COLO668 (cell line): ENCODE measurements around the gene SBK1.
A peak's percentile ranks its signal among the peaks of the same experiment; 100 is the strongest.
"Not testable (repeated sequence)": the region's sequence is repeated elsewhere in the genome, so short reads cannot be mapped to it uniquely, and the experiment has no call there.

ENCODE experiments used
- DNase-seq: peaks from one replicate; lab custom pipeline; 2025; ENCODE audit not compliant: unreplicated experiment; lab: John Stamatoyannopoulos, UW

Gene SBK1

DNA sequence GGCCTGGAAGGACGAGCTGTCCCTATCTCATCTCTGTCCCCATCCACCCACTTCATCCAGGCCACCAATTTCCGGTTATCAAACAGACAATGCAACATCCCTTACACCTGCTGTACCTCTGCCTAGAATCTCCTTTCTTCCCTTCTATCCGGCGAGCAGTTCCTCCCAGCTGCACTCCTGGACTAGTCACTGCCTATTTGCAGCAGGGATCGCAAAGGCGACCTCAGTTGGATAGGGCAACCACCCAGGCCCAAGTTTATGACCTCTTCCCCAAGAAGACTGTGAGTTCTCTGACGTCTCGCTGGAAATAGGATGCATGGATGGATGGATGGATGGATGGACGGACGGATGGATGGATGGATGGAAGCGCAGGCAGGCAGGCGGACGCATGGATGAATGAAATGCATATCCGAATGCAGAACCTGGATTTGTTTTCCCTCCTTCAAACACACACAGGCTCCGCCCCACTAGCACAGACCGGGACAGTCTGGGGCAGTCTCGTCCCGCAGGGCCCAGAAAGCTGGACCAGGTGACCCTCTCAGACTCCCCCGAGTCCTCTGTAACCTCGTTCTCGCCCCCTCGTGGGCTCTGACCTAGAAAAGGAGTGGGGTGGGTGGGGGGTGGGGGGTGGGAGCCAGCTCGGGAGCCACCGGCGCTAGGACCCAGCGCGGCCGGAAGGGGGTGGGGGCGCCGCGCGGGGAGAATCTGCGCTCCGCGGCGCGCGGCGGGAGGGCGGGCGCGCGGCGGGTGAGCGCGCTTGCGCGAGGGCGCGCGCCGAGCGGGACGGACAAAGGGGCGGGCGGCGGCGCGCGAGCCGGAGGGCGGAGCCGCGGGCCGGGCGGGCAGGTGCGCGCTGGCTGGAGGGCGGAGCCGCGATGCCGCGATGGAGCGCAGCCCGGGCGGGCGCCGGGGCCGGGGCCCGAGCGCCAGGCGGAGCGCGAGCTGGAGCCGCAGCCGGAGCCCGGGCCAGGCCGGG lies at the start of gene SBK1:
TSS of gene SBK1 (plus strand) at position 875 of the 976 bp plus-strand sequence. CDS start 24,867 bp downstream, outside the sequence.
- peak; percentile 96 for DNase-seq

DNA sequence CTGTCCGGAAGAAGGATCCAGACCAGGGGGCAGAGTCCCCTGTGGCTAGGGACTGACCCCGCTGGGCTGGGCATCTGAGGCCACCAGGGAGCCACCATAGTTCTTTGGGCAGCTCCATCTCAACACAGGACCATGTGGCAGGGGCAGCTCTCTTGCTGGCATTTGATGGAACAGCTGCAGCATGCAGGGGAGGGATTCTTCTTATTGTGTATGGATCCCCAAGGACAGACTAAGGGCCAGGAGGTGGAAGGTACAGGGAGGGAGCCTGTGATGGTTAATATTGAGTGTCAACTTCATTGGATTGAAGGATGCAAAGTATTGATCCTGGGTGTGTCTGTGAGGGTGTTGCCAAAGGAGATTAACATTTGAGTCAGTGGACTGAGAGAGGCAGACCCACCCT lies 42.8 kb upstream of the SBK1 start:
- not testable (repeated sequence) for DNase-seq

DNA sequence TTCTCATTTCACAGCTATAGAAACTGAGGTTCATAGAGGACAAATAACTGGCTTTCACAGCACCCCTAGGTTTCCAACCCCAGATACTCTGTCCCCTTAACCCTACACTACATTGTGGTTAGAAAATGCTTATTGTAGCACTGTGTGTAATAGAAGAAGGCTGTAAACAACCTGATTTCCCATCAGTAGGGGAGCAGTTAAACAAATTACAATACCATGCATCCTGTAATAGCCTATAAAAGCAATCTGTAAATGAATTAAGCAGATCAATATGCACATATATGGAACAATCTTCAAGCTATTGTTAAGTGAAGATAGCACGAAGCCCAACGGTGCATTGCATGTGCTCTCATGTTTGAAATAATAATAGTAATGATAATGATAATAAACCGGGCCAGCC lies 41.3 kb upstream of the SBK1 start:
- DNase-seq, result no peak

DNA sequence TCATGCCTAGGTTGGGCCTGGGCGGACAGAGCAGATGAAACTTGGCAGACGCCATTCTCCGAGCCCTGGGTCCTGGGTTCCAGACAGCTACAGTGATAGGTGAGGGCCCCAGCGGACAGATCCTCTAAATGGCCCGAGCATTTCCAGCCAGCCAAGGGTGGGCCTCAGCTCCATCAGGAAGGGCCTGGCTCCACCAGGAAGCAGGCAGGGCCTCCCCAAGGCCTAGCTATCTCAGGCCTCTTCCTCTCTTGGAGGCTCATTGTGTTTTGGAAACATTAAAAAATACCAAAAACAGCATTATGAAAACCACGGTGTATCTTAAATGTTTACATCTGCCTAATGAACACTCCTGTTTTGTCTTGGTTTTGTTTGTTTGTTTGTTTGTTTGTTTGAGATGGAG lies 38.2 kb upstream of the SBK1 start:
- DNase-seq, result no peak

DNA sequence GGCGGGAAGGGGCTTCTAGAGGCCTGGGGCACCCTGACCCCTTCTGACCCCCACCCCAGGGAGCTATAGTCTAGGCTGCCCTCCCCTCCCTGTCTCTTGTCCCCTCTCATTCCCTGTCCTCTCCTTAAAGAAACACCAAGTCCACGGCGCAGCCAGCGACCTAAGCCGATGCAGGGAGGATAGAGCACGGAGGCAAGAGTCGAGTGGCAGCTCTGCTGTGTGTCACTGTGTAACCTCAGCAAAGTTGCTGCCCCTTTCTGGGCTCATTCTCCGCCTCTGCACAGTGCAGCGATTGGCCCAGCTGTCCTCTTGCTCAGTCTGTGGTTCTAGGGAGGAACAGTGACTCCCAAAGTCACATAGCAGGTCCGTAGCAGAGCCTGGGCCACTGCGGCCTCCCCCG lies 36.5 kb upstream of the SBK1 start:
- DNase-seq, result no peak

DNA sequence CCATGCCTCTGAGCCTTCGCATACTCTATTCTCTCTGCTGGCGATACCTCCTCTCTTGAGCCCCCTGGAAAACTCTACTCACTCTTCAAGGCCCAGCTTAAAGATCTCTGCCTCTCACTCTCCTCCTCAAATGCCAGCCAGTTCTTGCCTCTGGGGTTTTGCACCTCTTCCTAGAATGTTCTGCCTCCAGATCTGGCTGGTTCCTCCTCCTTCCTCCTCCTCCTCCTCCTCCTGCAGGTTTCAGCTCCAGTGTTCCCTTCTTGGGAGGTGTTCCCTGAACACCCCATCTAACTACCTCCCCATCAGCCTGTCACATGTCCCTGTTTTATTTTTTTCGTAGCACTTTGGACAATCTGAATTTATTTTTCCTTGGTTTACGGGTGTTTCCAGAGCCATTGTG lies 35.1 kb upstream of the SBK1 start:
- no peak for DNase-seq

DNA sequence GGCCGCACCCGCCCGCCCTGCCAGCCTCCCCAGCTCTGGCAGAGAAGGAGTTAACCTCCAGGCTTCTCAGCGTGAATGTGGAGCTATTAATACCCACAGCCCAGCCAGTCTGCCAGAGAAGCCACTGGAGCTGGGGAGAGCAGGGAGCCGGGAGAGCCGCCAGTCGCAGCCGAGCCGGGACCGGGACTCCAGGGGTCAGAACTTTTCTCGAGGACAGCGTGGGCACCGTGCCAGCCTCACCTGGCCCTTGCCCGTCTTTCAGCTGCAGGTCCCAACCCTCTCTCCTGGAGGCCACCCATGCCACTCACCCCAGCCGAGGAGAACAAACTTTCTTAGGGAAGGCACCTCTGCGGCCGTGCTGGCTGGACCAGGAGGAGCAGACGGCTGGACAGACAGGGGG lies 33.8 kb upstream of the SBK1 start:
- no peak for DNase-seq

DNA sequence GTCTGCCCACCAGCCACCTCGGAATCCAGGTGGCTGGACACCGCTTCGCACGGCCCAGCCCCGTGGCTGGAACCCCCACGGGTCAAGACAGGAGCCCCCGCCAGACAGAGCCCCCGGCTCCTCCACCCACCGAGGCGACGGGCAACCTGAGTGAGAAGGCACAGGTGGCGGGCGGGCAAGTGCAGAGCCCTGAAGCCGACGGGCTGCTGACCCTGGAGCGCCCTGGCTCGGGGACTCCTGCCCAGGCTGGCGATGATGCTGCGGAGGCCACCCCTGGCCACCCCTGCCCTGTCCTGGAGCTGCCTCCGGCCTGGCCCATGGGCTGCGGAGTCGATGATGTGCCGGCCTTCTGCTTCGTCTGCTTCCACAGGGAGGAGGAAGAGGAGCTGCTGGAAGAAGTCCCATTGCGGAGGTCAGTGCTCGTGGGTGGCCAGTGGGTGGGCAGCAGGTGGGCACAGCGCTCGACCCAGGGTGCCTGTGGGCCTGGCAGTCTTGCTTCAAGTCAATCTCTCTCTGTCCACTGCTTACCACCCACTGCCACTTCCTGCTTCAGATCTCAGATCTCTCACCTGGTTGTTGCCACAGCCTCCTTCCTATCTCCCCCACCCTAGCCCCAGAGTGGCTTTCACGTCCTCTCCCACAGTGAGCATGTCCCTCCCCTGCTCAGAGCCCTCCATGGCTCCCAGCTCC lies 33.1 kb upstream of the SBK1 start:
- no peak for DNase-seq

DNA sequence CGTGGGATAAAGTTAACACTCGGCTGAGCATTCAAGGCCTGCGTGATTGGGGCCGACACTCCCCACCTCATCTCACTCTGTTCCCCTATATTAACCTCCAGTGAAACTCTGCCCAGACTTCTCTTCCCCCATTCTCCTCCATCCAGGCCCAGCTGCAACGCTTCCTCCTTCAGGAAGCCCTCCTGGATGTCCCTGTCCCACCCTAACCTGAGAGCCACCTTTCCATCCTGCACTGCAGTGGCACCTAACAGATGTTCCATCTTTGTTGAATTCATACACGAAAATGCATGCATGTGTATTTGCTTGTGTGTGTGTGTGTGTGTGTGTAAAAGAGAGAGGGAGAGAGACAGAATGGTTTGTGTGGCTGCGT lies 32.6 kb upstream of the SBK1 start:
- DNase-seq, result no peak

DNA sequence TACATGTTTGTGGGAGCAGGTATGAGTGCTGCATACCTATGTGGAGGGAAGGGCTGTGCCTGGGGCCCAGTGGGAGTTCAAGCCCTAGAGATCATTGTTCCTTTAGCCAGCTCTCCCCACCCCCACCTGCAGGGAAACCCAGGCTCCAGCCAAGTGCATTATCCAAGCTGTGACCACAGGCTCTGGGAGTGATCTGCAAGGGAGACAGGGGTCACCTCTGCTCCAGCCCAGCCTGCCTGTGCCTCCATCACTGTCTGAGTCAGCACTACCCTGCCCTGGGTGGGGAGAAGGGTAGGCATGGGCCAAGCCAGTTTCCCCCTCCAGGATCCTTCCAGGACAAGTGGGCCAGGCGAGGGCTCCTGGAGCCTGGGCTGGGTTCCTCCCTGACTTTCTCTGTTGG lies 32.1 kb upstream of the SBK1 start:
- no peak for DNase-seq

DNA sequence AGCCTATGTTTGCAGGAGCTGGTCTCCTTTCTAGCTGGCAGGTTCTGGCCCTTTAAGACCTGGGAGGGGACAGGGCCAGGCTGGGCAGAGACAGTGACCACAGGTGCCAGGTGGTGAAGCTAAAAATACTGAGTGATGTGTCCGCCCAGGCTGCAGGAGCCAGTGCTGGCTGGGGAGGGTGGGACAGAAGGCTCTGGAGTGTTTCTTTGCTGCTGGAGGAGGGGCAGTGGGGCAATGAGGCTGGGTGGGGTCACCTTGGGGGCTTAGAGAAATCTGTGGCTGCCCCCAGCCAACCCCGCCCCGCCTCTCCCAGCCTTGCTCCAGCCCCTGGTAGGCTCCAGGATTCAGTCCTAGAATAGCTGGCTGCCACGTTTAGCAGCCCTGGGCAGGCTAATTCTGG lies 30.4 kb upstream of the SBK1 start:
- no peak for DNase-seq

DNA sequence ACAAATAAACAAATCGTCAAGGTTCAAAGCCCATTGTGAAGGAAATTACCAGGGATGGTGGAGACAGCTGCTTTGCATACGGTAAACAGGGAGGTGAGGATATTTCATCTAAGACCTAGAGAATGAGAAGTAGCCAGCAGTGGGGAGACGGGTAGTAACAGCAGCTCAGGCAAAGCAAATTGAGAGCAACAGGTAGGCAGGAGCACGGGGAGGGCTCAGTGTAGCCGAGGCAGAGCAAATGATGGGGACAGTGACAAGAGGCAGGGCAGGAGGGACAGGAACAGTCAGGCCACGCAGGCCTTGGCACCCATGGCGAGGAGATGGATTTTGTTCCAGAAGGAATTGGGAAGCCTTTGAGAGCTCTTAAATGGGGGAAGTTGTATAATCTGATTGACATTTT lies 29.0 kb upstream of the SBK1 start:
- no peak for DNase-seq

DNA sequence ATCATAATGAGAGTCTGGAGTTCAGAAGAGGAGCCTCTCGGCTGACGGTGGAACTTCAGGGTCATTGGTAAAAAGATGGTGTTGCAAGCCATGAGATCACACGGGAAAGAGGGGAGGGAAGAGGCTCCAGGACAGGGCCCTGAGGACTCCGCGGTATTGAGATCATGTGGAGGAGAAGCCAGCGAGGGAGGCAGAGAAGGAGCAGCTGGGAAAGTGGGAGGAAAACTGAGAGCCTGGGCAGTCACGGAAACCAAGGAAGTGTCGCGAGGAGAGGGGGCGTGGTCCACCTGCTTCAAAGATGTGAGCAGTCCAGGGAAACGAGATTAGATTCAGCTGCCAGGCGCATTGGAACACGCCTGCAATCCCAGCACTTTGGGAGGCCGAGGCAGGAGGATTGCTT lies 27.7 kb upstream of the SBK1 start:
- DNase-seq, result peak; percentile 5

DNA sequence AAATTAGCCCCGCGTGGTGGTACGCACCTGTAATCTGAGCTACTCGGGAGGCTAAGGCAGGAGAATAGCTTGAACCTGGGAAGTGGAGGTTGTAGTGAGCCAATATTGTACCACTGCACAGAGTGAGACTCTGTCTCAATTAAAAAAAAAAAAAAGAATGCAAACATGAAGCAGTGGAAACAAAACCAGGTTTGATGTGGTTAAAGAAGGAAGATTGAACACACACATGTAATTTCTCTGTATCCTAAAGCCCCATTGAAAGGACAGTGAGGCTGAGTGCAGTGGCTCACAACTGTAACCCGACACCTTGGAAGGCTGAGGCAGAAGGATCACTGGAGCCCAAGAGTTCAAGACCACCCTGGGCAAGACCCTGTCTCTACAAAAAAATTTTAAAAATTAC lies 26.5 kb upstream of the SBK1 start:
- DNase-seq, result no peak

DNA sequence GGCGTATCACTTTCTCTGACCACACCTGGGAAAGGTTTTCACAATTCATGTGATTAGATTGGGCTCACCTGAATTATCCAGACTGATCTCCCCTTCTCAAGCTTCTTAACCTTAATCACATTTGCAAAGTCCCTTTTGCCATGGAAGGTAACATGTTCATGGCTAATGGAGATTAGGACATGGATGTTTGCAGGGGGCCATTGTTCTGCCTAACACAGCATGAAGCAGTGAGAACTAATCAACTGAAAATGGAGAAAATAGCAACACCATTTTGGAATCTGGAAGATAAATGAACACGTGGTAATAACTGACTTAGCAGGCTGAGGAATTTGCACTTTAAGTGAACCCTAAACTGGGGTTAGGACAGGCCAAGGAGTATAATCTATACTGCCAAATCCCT lies 25.0 kb upstream of the SBK1 start:
- DNase-seq, result no peak

DNA sequence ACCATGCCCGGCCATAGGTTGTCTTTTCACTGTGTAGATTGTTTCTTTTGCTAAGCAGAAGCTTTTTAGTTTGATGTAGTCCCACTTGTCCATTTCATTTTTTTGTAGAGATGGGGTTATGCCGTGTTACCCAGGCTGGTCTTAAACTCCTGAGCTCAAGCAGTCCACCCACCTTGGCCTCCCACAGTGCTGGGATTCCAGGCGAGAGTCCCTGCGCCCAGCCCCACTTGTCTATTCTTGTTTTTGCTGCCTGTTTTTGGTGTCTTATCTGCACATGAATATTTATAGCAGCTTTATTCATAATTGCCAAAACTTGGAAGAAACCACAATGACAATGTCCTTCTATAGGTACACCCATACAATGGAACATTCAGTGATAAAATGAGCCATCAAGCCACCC lies 18.8 kb upstream of the SBK1 start:
- no peak for DNase-seq

DNA sequence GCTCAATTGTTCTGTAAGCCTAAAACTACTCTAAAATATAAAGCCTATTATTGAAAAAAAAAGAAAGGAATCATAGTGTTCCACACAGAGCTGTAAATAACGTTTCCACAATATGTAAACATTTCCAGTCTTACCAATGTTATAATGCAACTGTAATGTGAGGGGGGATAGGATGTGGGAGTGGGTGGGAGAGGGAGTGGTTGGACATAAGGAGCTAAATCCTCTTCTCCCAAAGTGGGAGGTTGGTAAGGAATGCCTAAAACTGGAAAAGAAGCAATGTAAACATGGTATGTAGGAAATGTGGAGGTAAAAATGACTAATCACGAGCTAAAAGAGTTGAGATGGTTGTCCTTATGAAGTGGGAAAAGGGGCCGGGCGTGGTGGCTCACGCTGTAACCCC lies 17.6 kb upstream of the SBK1 start:
- DNase-seq, result no peak

DNA sequence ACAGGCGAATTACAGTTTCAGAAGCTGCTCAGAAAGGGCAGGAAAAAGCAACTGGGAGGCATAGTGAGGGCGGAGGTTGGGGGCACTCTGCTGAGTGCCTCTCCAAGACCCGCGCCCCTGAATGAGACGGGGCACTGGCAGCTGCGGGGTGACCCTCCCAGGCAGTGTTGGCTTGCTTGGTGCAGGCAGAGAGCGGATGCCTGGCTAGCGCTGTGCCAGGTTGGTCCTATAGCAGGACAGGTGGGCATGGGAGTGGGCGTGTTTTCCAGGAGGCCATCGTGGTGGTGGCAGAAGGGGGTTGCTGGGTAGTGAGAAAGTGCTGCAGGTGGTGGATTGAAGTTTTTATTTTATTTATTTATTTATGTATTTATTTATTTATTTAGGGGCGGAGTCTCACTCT lies 16.0 kb upstream of the SBK1 start:
- DNase-seq, result no peak

DNA sequence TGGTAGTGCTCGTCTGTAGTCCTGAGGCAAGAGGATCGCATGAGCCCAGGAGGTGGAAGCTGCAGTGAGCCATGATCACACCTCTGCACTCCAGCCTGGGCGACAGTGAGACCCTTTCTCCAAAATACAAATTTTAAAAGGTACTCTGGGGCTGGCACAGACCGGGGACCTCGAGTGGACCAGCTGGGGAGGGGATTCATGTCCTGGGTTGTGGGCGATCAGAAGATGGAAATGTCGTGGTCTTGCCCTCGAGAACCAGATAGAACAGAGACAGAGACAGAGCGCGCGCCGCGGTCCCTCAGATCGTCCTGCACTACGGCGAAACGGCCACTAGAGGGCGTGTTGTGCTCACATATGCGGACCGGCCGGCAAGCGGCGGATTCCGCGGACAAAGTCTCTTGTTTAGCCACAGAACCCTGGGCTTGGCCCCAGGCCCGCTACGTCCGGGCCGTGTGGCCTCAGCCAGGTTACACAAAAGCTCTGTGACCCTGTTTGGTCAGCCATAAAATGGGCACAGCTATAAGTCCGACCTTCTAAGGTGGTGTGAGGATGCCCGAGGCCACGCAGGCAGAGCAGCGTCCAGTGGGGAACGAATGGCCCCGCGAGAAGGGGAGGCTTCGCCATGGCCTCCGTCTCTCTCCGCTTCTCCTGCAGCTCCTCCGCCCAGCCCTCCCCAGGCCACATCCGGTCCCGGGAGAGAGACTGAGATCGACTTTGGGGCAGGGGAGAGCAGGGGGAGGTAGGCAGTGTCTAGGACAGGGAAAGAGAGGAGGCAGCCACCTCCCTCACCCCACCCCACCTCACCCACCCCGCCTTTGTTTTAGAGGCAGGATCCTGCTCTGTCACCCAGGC lies 14.6 kb upstream of the SBK1 start:
- peak; percentile 82 for DNase-seq

DNA sequence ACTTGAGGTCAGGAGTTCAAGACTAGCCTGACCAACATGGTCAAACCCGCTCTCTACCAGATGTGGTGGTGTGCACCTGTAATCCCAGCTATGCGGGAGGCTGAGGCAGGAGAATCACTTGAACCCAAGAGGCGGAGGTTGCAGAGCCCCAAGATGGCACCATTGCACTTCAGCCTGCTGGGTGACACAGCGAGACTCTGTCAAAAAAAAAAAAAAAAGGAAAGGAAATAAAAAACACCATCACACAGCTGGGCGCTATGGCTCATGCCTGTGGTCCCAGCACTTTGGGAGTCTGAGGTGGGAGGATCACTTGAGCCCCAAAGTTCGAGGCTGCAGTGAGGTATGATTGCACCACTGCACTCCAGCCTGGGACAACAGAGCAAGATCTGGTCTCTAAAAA lies 13.3 kb upstream of the SBK1 start:
- no peak for DNase-seq
